ENCODE measurements around the gene SCYGR1.
"Not testable (repeated sequence)": the region's sequence is repeated elsewhere in the genome, so short reads cannot be mapped to it uniquely, and the experiment has no call there.

SCYGR1 gene

DNA sequence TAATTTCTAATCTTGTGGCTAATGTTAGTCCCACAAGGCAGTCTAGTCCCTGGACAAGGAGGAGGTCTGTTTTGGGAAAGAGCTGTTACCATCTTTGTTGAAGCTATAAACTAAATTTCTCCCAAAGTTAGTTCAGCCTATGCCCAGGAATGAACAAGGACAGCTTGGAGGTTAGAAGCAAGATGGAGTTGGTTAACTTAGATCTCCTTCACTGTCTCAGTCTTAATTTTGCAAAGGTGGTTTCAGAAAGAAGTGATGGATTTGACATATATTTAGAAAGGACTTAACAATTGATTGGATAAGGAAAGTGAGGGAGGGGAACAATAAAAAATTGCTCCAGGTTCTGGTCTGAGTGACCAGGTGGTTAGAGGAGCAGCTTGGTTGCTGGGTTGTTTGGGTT lies 14.6 kb upstream of the SCYGR1 start:
- no peak for DNase-seq

DNA sequence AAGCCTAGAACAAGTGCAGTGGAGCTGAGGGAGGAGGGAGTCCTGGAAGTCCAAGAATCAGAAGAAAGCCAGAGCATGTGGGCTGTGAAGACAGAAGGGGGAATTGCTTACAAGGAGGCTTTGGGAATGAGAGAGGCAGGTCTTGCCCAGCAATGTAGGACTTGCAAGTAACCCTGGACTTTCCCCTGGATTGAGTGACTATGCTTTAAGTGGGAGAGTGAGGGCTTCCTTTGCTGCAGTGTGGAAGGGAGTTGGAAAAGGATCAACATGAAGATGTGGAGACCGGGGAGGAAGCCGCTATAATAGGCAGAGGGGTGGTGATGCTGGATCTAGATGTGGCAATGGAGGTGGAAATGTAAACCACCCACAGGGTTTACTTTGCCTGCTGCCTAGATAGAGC lies 13.8 kb upstream of the SCYGR1 start:
- DNase-seq = no peak

DNA sequence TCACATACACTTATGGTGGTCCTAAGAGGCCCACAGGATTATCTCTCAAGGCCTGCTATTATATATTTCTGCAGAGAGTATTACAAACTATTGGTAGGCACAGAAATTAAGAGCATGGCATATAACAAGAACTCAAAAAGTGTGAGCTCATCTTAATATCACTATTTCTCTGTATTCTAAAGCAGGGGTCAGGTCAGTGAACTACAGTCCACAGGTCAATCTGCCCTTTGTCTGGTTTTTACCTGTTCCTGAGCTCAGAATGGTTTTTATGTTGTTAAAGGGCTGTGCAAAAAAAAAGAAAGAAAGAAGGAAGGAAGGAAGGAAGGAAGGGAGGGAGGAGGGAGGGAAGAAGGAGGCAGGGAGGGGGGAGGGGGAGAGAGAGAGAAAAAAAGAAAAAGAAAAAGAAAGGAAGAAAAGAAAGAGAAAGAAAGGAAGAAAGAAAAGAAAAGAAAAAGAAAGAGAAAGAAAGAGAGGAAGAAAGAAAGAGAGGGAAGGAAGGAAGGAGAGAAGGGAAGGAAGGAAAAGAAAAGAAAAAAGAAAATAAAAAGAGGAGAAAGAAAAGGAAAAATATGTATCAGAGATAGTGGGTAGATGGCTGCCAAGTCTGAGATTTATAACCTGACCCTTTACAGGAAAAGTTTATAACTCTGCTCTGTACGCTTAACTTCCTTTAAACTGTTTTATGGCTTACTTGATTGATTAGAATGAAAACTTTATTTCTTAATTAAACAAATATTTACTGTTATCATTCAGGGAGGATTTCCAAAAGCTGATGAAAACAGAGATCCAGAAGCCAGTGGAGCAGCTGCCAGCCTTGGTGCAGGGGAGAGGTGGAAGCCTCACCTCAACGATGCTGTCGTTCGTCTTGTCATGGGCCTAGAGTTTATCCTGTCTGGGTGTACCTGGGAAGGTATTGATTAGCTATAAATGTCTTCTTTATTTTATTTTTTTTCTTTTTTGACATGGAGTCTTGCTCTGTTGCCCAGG lies 11.2 kb upstream of the SCYGR1 start:
- DNase-seq = no peak

DNA sequence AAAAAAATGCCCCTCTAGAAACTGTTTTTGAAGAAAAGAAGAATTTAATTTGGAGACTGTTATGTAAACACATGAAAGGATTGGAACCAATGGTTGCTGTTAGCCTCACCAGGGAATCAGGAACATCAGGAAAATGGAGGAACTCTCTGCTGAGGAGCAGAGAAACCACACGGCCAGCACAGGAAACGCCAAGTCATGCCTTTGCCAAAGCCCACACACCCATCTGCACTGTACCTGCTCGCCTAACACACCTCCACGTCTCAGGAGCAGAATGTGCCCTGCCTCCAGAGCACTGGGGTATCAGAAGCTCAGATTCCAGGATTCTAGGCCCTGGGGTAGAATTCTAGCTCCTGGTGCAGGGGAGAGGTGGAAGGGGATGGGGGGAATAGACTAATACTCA lies 9.8 kb upstream of the SCYGR1 start:
- DNase-seq = no peak

GRCh38 chr2:227395556-227395955 lies 7.8 kb upstream of the SCYGR1 start:
- no peak for DNase-seq

- no peak for DNase-seq
Observed at GRCh38 chr2:227394401-227394800, 6.7 kb upstream of the SCYGR1 start.

- no peak for DNase-seq
Observed at GRCh38 chr2:227390468-227391256, 2.9 kb upstream of the SCYGR1 start.

DNA sequence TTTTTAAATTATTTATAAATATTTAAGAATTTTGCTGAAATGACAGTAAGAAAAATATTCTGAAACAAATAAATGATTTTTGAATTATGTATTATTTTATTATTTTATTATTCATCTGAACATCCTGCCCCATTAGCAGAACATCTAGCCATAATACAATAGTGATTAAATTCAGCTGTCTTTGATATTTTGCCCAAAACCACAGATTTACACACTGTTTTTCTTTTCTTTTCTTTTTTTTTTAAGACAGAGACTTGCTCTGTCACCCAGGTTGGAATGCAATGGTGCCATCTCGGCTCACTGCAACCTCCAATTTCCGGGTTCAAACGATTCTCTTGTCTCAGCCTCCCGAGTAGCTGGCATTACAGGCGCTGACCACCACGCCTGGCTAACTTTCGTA lies 1.9 kb upstream of the SCYGR1 start:
- no peak for DNase-seq

DNA sequence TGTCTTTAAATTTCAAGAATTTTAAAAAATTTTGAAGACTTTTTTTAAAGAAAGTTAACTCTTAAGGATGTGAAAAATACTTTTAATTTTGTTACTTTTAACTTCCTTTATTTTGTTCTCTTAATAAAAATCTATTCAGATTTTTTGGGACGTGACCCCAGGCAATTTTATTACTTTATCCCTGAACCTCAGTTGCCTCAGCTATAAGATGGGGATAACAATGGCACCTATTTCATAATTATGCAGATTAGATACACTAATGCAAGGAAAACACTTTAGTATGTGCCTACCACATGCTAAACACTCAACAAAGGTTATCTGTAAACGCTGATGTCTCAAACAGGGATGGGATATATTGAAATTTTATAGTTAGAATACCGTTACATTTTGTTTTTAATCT lies 1.5 kb upstream of the SCYGR1 start:
- no peak for DNase-seq

DNA sequence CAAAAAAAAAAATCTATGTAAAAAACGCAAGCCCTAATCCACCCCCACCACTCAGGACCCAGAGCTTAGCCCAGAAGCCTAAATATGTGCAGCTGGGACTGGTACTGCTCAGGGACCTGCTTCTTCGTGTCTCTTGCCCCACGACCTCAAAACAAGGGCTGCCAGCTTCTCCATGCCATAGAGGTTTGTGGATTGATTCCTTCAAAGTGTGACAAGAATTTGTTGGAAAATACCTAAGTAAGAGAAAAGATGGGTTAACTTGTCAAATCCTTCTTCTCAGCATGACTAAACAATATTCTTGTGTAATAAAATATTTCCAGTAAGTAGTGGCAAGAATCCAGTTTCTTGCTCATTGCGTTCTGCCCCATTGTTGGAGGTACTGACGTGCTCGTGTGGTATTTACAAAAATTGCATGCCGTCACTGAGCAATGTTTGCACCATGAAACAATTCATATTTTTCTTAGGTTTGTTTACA lies 825 bp upstream of the SCYGR1 start:
- DNase-seq = no peak

DNA sequence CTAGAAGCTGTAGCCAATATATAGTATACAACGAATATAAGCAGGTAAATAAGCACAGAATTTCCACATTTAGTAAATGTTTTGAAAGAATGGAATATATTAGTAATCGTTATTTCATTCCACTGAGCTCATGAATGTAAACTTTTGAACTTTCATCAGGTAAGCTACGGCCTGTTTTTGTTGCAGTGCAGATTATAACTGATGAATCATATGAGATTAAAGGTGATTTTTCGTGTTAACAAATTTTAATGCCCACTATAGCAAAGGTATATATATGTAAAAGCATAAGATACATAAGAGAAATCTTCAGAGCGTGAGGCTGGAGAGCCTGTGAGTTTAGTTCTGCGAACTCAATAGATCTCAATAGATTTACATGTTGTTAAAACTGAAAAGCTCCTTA lies 1.1 kb downstream of the SCYGR1 start:
- no peak for DNase-seq

DNA sequence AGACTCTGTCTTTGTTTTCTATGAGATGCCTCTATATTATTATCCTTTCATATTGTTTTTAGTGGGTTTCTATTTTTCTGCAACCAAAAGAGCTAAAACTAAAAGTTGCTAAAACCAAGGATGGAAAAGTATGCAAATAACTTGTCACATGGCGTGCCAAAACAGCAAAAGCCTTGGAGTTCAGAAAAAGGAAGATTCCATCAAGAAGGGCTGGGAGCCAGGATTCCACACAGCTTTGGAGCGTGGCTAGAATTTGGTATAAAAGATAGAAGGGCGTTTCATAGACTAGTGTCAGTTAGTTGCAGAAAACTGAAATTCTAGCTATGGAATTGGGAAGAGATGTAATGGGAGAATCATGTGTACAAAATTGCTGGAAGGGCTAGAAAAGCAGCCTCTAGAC lies 4.1 kb downstream of the SCYGR1 start:
- no peak for DNase-seq

DNA sequence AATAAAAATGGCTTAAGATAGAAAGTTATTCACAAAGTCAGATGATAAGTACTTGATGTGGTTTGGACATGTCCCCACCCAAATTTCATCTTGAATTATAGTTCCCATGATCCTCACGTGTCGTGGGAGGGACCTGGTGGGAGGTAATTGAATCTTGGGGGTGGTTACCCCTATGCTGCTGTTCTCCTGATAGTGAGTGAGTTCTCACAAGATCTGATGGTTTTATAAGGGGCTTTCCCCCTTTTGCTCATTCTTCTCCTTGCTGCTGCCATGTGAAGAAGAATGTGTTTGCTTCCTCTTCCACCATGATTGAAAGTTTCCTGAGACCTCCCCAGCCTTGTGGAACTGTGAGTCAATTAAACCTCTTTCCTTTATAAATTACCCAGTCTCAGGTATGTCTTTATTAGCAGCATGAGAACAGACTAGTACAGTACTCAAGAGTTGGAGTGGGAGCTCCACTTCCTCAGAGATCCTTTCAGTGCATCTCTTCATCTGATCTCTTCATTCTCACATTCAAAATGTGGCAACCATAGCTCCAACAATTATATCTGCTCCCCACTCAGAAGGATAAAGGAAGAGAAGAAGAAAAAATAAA lies 5.4 kb downstream of the SCYGR1 start:
- not testable (repeated sequence) for DNase-seq

- DNase-seq = no peak
Observed at GRCh38 chr2:227379095-227379494, 8.7 kb downstream of the SCYGR1 start, which contains the start of gene TM4SF20. Gene TM4SF20, minus strand, starts transcription at chr2:227379306. Its CDS starts 38 bp downstream, at chr2:227379268.

- DNase-seq = no peak
Observed at GRCh38 chr2:227378371-227378782, 9.4 kb downstream of the SCYGR1 start.

DNA sequence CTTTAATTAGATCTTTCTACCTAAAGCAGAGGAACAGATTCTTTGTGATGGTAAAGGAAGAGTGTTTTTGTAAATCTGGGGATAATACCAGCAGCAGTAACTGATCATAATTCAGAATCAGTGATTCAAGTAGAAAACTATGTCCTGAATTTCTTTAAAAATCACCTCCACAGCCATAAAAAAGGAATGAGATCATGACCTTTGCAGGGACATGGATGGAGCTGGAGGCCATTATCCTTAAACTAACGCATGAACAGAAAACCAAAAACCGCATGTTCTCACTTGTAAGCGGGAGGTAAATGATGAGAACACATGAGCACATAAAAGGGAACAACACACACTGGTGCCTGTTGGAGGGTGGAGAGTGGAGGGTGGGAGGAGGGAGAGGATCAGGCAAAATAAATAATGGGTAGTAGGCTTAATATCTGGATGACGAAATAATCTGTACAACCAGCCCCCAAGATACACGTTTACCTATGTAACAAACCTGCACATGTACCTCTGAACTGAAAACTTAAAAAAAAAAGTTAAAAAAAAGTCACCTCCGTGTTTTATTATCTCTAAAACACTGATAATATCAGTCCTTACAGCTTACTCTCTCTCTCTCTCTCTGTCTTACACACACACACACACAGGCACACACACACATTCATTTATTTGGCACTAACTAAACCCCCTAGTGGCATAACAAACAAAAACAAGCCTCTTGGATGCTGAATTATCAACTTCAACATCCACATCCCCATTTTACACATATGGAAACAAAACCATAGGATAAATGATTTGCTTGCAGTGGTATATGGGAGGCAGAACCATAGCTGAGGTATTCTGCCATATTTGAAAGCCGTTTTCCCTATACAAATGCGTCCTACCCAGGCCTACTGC lies 10.0 kb downstream of the SCYGR1 start:
- DNase-seq = no peak

DNA sequence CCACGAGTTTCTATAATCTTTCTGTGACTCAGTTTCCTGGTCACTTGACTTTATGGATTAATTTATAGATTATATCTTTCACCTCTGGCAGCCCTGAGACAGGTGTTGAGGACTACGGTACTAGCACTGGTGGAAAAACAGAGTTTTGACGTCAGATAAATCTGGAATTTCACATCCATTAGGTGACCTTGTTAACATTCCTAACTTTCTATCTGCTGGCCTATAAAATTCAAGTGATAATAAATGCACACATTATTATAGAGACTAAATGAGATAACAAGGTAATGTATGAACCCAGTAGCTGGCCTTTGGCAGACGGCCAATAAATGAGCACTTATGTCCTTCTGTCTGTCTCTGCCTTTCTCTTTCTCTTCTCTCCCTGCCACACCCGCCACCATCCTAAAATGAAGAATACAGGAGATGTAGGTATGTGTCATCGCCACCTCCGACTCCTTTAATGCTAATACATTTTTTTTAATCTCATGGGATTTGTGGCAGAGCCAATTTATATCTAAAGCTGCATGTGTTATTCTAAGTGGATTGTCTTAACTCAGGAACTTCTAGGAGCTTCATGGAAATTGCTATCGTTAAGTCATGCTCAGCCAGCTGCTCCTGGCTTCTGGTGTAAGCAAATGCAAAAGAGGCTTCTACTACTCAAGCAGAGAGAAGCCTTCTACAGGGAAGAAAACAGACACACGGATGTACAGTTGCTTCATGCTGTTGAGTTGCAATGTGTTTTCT lies 10.9 kb downstream of the SCYGR1 start:
- DNase-seq = no peak

DNA sequence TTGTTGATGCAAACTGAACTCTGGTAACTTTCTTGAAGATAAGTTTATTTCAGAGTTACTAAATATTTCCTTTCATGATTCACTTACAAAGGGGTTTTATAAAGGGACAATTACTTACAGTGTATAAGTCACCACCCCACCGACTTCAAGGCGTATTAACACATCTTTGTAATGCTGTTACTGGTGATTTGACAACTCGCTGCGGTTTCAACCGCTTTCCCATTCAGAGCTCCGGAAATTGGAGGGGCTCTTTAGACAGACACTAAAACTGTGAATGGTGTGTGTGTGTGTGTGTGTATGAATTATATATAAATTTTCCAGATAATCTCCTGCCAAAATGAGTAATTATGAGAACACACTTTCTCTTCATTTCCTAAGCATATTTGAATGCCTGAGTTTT lies 13.6 kb downstream of the SCYGR1 start:
- DNase-seq = no peak

DNA sequence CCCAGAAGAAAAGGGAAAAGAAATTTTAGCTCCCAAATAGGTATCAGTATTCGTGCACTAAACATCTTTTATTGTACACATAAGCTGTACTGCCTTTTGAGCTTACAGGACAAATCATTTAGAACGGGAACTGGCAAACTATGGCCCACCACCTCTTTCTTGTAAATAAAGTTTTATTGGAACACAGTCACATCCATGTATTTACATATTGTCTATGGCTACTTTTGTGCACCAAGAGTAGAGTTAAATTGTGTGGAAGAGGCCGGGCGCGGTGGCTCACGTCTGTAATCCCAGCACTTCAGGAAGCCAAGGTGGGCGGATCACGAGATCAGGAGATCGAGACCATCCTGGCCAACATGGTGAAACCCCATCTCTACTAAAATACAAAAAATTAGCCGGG lies 14.4 kb downstream of the SCYGR1 start:
- DNase-seq = no peak

DNA sequence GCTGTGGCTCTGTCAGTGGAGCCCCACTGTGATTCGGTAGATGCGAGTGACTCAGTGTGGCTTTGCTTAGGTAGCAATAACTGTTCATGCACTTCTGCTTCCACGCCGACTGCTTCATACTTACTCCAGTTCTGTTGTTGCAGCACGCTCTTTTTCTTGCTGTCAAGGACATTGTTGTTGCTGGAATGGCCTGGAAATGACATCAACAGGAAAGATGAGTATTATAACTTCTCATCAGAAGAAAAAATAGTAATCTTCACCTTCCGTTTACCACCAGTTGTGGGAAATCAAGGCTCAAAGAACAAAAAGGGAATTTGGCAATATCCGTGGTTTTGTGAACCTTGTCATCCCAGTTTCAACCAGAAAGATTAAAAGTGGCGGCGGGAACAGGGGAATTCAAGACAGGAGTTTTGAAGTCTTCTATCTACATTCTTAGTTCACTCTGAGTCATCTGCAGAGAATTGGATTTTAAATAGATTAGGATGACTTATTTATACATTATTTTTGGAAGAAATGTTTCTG lies 16.9 kb downstream of the SCYGR1 start:
- DNase-seq = no peak

GRCh38 chr2:227370092-227370491 lies 17.7 kb downstream of the SCYGR1 start:
- no peak for DNase-seq

Data from NCI-H2029 treated with DMSO at 0.1 percent for 48 hours (cell line).